ENCODE data around the gene SHANK1. TPM values are rescaled to one million over a fixed set of nuclear protein-coding genes. Genes with fewer than 3 reads are reported as not detected.
A peak's percentile ranks its signal among the peaks of the same experiment; 100 is the strongest.

SHANK1 gene
- total RNA-seq, 1 donor from 2014 or later, result 2.3 TPM

GRCh38 chr19:50677636-50678035, 42.0 kb downstream of the SHANK1 start:
- Histone ChIP-seq H2AFZ (replicated peaks) (no peak overlapping the region), H3K79me2 (ENCODE audit: low read depth) (no peaks in the 10 kb centered on the region), H3K4me3 (no peak overlapping the region), H3K9me3 (ENCODE audit: low read depth) (no peaks in the 10 kb centered on the region), H3K27me3 (peaks cover 44% of the 10 kb centered on the region), H3K36me3 (no peaks in the 10 kb centered on the region), H4K20me1 (ENCODE audit: low read depth) (no peaks in the 10 kb centered on the region), H3K9ac (no peak overlapping the region), H3K27ac (no peak overlapping the region), H3K4me2 (no peak overlapping the region), H3K4me1 (no peaks in the 10 kb centered on the region), H3F3A (ENCODE audit: low read depth) (no peaks in the 10 kb centered on the region)
- H3K27ac Mint-ChIP-seq, result no peak overlapping the region
- H3K4me1 Mint-ChIP-seq, result peaks cover 7% of the 10 kb centered on the region
- H3K27me3 Mint-ChIP-seq (ENCODE audit: insufficient read depth, low read depth), result peaks cover 18% of the 10 kb centered on the region
- TF ChIP-seq EZH2 (IDR thresholded peaks at IDR 0.05) (no peak), CTCF (IDR thresholded peaks at IDR 0.05) (no peak), EZH2phosphoT487 (IDR thresholded peaks at IDR 0.05) (no peak)
- no peak for DNase-seq (ENCODE audit: low spot score)
- no peaks in the 10 kb centered on the region for H3K9me3 Mint-ChIP-seq
- peaks cover 4% of the 10 kb centered on the region for H3K36me3 Mint-ChIP-seq
- peak overlapping the region; percentile 19 for H3K4me3 Mint-ChIP-seq

- Mint-ChIP-seq H3K27me3 (ENCODE audit: insufficient read depth, low read depth) (peaks cover 19% of the 10 kb centered on the region), H3K4me3 (peak overlapping the region; percentile 46), H3K36me3 (peaks cover 4% of the 10 kb centered on the region), H3K4me1 (peaks cover 7% of the 10 kb centered on the region), H3K27ac (no peak overlapping the region), H3K9me3 (no peaks in the 10 kb centered on the region)
- Histone ChIP-seq H3F3A (ENCODE audit: low read depth) (no peaks in the 10 kb centered on the region), H3K4me3 (no peak overlapping the region), H3K9ac (no peak overlapping the region), H3K27ac (no peak overlapping the region), H3K4me1 (no peaks in the 10 kb centered on the region), H3K36me3 (no peaks in the 10 kb centered on the region), H2AFZ (replicated peaks) (no peak overlapping the region), H3K79me2 (ENCODE audit: low read depth) (no peaks in the 10 kb centered on the region), H3K27me3 (peaks cover 44% of the 10 kb centered on the region), H3K4me2 (no peak overlapping the region), H4K20me1 (ENCODE audit: low read depth) (no peaks in the 10 kb centered on the region), H3K9me3 (ENCODE audit: low read depth) (no peaks in the 10 kb centered on the region)
- no peak for DNase-seq (ENCODE audit: low spot score)
- TF ChIP-seq EZH2 (IDR thresholded peaks at IDR 0.05) (no peak), EZH2phosphoT487 (IDR thresholded peaks at IDR 0.05) (no peak), CTCF (IDR thresholded peaks at IDR 0.05) (no peak)
Measured at GRCh38 chr19:50676625-50677197, 42.9 kb downstream of the SHANK1 start.

- Mint-ChIP-seq H3K27me3 (ENCODE audit: insufficient read depth, low read depth) (peaks cover 29% of the 10 kb centered on the region), H3K9me3 (no peaks in the 10 kb centered on the region), H3K4me1 (peaks cover 18% of the 10 kb centered on the region), H3K36me3 (peaks cover 2% of the 10 kb centered on the region), H3K4me3 (no peak overlapping the region), H3K27ac (no peak overlapping the region)
- H3K4me1 ChIP-seq, result no peaks in the 10 kb centered on the region
- no peaks in the 10 kb centered on the region for H3K9me3 ChIP-seq (ENCODE audit: low read depth)
- no peak for DNase-seq (ENCODE audit: low spot score)
- TF ChIP-seq EZH2phosphoT487 (IDR thresholded peaks at IDR 0.05), result no peak
- no peak for TF ChIP-seq CTCF (IDR thresholded peaks at IDR 0.05)
- TF ChIP-seq EZH2 (IDR thresholded peaks at IDR 0.05), result no peak
- H4K20me1 ChIP-seq (ENCODE audit: low read depth), result no peaks in the 10 kb centered on the region
- H3K4me3 ChIP-seq, result no peak overlapping the region
- H3K27me3 ChIP-seq, result peaks cover 50% of the 10 kb centered on the region
- no peak overlapping the region for H3K27ac ChIP-seq
- no peak overlapping the region for H3K9ac ChIP-seq
- no peak overlapping the region for H3K4me2 ChIP-seq
- H2AFZ ChIP-seq (replicated peaks), result no peak overlapping the region
- H3K36me3 ChIP-seq, result no peaks in the 10 kb centered on the region
- no peaks in the 10 kb centered on the region for H3F3A ChIP-seq (ENCODE audit: low read depth)
- no peaks in the 10 kb centered on the region for H3K79me2 ChIP-seq (ENCODE audit: low read depth)
Measured at GRCh38 chr19:50673118-50673517, 46.5 kb downstream of the SHANK1 start.
